GM19463 (cell line): Measurements from ENCODE around the gene GRIK1.

ENCODE experiments used
- ATAC-seq: cut with Tn5 transposase; IDR thresholded peaks from one replicate; pipeline ENCODE4 v1.9.1; 2021; ENCODE audit warnings: mild to moderate bottlenecking, moderate library complexity; ENCODE audit not compliant: unreplicated experiment

Gene GRIK1

DNA sequence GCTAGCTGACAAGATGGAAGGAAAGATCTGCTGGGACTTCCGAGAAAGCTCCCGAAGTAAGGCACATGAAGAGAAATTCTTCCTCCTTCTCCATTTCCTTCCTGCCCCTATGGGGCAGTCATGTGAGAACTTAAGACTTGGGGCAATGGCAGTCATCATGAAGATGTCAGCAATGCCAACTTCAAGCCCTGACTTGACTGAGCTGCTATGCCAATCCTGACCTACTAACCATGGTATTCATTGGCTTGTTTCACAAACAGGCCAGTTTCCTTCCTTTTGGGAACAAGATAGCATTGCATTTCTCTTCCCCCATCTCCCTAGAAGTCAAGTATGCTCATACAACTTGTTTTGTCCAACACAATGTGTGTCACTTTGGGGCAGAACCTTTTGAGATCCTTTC is 25.5 kb downstream of the GRIK1 start:
- no peak for ATAC-seq

DNA sequence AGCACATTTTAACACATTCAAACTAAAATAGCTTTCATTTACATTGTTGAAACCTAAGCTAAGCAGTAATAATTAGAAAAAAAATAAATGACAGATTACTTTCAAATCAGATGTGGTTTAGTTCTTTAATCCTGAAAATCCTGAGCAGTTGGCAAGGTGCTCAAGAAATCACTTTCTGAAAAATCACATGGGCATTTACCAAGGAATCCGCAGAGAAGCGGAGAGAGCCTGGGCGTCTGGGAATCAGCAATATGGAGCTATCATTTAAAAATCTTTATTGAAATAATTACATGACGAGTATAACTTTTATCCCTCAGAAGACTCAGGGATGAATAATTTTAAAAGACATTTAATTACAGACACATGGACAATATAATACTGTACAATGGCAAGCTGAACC is 30.2 kb downstream of the GRIK1 start:
- ATAC-seq = no peak

DNA sequence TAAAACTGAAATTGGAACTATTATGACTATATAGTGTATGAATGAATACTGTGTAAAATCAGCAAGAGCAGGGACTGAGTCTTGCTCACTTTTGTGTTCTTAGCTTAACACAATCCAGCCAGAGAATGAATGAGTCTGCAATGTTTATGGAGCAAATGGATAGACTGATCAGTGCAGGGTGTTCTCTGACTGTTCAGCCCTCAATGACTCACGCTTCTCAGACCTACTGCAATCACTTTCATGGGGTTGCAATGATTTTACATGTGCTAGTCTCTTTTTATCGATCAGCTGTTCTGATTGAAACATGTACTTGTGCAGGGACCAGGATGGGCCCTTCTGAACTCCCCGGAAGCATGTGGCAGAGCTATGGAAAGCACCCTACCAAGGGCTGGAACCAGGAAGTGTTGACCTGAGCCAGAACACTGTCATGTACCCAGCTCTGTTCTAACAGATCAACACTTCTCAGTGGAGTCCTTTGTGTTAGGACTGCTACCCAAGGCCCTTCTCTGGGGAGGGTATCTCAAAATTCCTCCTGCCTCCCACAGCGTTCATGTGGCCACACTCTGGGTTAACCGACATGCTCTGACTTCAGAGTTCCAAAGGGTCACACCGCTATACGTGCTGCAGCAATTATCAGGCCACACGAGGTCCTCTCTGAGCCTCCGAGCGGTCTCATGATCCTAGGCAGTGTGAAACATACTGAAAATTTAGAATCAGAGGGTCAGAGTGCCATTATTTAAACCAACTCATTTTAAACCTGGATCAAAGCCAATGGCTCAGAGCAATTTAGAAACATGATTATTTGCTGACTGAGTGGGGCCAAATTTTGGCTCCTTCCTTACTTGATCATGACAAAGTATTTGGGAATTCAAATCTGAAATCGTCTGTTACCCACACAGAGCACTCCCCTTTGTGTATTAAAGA is 35.2 kb downstream of the GRIK1 start:
- no peak for ATAC-seq

DNA sequence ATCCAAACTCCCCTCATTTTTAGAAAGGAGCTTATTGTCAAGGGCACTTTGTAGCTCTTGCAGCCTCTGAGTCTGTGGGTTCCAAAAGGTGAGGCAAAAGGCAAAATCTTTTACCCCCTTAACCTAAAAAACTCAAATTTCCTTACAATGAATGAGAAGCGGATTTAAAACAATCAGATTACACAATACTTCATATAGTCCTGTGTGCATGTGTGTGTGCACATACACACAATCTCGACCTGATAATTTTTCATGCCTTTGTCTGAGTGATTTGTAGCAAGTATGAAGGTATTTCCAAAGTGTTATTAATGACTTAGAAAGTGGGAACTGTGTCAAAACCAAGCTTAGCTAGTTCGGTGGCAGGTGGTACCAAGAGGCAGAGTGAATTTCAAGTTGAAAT is 42.9 kb downstream of the GRIK1 start:
- ATAC-seq = no peak

DNA sequence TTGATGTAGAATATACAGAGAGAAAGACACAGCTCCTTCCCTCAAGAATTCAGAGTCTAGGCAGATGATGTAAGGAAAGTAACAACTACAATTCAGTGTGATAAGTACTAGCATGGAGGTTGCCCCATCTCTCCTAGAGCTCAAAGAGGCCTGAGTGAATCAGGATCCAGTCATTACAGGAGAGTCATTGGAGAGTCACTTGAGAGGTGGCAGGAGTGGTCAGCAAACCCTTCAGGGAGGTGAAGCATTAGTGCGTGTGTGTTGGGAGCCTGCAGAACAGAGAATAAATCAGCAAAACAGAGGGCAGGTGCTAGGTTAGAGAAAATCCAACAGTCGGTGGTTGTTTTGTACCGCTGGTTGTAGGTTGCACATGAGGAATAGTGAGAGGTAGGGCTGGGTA is 46.1 kb downstream of the GRIK1 start:
- no peak for ATAC-seq

DNA sequence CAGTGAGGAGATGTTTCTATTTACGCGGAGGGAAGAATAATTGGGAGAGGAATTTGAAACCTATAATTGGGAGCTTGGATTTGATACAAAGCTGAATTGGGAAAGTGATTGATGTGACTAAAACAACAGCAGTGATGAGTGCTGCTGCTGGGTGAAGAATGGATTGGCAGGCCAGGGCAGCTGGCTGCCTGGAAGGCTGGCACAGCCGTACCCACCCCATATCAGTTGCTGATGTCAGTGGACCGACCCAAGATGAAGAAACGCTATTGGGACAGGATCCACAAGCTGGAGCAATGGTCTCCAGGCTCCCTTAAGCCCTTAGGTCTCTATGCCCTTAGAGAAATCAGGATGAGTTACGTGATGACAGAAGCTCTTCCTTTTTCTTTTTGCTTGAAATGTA is 47.4 kb downstream of the GRIK1 start:
- ATAC-seq = no peak

DNA sequence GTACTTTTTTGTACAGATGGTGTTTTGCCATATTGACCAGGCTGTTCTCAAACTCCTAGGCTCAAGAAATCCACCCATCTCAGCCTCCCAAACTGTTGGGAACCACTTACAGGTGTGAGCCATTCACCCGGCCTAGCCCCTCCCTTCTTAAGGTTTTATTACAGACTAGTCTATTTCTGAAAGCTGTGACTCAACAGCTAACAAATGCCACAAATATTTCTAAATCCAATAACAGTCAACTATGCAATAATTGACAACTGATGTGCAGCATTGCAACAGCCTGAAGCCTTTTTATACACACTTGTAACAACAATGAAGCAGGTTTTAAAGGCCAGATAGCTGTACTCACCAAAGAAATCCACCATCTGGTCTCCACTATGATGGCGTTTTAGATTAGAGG is 51.4 kb downstream of the GRIK1 start:
- ATAC-seq = no peak

DNA sequence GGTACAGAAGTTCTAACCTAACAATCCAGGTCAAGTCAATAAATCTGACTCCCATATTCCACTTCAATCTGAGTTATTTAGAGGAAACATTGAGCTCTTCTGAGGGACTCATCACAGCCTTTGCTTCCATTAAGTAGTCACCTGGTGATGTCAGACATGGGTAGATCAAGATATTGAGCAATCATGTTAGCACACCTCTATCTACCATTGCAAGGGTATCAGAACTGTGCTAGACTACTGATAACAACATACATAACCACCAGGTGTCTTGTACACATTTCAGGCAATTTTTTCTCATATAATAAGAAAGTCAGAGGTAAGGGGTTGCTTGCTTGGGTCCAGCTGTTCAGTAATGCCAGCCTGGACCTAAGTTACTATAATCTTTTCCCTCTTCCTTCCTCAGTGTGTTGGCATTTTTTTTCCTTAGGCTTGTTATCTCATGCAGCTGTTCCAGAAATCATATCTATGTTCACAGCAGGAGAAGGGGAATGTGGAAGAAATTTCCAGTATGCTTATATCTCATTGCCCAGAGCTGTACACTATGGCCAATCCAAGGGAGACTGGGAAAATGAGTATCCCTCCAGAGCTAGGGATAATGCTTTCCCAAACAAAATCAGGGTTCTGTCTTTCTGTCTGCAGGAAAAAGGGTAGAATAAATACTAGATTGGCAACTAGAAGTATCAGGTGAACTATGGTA is 52.3 kb downstream of the GRIK1 start:
- no peak for ATAC-seq

DNA sequence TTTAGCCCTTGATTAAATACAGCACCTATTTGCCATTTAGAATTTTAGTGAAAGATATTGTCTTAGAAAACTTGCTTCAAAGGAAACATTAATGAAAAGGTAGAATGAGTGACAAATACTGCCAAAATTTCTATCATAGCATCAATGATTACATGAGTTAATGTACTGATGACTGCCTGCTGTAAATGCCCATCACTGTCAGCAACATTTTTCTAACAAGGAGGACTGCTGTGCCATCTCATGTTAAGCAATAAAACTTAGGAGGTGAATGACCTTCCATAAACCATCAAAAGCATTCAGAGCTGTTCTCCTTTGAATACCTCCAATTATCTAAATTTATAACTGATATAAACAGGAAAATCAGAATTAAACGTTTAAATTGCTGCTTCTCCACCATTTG is 54.3 kb downstream of the GRIK1 start:
- no peak for ATAC-seq

DNA sequence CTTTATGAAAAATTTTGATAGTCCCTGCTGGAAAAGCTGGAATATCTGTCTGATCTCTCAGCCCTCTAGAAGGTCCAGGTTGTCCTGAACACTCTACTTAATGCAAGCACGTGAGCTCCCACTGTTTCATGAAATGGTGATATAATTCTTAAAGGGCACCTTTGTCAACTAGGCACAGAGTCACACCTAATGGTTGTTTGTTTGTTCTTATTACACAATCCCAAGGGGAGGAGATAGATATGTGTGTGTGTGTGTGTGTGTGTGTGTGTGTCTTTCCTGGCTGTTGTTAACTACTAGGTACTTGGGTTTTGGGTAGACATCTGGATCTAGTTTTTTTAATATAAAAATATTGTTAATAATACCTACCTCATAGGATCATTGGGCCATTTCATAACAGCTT is 63.9 kb downstream of the GRIK1 start:
- no peak for ATAC-seq

DNA sequence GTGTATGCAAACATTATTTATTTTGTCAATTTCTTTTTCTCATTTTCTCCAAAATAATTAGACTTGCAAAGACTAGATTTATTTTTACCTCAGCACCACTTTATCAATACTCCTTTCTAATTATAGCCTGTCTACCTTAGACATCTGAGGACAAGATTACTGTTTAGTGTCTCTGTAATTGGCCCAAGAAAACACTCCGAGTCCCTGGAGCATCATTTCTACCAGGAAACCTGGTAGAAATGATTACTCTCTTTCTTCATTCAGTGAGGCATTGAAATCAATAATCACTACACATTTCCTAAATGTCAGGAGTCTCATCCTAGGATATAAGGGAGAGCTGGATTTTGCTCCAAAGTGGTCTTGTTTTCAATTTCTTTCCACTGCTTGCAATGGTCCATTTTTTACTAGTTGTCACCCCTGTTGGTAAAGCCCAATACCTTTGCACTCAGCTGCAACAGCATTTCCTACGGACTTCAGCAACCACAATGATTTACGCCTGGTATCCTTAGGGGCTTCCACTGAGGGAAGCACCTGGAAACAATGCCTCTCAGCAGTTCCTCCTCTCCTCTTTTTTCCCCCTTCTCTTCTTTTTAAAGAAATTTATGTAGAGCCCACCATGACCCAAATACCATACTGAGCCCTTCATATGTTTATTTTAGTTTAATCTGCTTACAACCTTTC is 64.6 kb downstream of the GRIK1 start:
- no peak for ATAC-seq

DNA sequence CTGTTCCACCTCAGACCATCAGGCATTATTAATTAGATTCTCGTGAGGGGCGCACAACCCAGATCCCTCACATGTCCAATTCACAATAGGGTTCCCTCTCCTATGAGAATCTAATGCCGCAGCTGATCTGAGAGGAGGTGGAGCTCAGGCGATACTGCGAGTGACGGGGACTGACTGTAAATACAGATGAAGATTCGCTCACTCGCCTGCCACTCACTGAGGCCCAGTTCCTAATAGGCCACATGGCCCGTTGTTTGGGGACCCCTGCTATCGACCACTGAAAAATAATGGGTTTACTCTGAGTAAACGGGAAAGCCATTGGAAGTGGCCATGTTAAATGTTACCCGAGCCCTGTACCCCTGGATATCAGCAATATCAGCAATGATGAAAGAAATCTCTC is 65.9 kb downstream of the GRIK1 start:
- no peak for ATAC-seq

DNA sequence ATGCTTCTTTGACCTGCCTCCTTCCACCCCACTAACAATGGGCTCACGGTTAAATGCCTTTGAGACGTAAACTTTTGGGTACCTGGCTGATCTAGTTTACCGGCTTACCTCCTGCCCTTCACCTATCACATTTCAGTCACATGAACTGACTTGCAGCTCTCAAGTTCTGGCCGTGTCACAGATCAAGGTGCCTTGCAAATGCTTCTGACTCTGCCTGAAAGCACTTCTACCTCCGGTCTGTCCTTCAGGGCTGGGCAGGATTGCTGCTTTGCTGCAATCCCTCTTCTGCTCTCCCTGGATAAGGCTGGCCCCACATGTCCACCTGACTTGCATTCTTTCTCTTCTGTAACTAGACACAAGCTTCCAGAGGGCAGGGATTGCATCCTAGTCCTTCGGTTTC is 69.0 kb downstream of the GRIK1 start:
- no peak for ATAC-seq

DNA sequence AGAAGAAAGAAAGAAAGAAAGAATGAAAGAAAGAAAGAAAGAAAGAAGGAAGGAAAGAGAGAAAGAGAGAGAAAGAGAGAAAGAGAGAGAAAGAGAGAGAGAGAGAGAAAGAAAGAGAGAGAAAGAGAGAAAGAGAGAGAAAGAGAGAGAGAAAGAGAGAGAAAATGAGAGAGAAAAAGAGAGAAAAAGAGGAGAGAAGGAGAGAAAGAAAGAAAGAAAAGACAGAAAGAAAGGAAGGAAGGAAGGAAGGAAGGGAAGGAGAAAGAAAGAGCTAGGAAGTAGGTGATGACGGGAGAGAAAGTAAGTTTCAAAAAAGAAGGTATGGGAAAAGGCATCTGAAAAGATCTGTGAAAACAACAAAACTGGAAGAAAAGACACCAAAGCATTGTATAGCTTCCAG is 72.0 kb downstream of the GRIK1 start:
- ATAC-seq = no peak

DNA sequence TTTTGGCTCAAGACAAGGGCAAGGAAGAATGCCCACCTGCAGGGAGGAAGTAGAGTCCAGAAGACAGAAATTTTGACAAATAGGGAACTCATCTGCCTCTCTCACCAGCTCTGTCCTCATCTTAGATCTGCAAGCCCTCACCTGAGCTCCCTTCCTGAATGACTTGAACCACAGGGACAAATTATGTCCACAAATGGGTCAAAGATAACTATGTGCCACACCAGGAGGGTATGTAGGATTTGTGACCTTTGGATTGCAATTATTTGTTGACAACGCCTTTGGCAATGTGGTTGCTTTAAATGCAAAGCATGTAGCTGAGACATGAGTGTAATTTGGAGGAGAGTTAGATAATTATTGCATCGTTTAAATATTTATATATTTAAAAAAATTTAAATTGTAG is 79.5 kb downstream of the GRIK1 start:
- no peak for ATAC-seq

DNA sequence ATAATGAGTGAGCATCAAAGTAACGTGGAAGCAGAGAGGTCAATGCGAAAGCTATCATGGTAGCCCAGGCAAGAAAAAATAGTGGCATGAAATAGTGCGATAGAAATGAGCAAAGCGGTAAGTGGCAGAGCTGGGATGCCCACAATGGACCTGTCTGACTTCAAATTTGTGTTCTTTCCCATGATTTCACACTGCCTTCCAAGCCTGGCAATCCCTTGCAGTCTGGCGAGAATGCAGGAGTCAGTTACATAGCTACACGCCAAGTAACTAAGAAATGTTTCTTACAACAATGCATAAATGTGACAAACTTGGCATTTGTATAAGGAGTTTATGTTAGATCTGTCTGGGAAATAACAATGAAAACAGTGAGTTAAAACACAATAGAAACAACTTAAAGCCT is 82.6 kb downstream of the GRIK1 start:
- ATAC-seq = no peak

DNA sequence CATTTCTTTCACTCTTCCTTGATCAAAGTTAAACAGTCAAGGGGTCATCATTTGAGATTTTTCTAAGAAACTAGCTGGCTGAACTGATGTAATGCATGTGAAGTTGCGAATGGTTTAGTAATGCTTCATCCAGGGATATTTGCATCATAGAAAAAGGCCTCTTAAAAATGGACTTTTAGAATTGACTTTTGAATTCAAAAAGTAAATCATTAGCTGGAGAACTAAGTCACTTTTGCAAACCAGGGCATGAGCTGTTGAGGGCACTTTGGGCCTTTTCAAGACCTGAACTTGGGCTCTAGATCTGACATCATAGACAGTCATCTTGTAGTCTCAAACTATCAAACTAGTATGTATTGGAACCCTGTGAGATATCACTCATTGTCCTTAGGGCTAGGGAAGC is 85.0 kb downstream of the GRIK1 start:
- ATAC-seq = no peak

DNA sequence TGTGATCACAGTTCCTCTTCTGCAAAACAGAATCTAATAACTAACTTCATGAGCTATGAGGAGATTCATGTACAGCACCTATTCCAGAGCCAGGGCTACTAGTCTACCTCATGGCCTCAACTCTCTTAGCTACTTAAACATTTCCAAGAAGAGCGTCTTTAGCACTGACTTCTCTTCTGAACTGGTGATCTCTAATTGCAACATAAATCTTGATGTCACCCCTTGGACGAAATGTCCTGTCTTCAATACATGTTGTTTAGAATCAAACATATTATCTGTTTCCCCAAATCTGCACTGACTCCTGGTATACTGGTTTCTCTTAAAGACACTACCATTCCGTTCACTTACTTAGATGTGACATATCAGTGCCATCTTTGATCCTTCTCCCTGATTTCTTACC is 88.2 kb downstream of the GRIK1 start:
- no peak for ATAC-seq

DNA sequence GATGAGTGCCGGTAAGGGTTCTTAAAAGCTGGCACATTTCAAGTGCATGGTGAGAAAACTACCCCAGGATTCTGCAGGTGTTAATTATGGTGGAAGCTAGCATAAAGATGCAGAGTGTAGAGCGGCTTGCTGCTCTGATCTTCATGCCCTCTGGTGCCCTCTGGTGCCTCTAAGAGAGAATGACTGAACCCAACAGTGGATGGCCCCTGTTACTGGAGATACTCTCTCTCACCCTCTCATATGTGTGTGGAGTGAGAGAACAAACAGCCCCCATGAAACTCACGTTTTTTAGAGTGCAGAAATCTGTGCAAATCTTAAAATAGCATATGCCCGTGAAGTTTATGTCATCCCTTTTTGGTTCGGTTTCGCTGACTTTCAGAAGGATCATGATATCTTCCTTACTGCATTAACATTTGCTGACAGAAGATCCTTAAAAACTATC is 90.0 kb downstream of the GRIK1 start:
- ATAC-seq = peak; percentile 99

DNA sequence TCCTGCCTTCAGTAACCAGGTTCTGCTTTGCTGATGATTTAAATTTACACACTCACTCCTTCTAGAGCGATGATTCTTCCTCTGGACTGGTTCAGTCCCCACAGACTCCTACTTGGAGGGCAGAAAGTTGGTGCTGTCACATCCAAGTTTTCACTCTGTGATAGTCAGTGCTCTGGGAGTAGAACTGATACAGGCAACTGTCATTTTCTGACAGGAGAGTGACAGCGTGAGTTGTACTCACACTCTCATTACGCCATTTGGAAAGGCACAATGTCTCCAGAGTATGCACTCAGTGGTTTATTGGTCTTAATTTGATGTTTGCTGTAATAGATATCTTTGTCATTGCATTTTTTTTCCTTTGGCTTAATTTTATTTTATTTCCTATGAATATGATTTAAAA is 96.0 kb downstream of the GRIK1 start:
- ATAC-seq = no peak

DNA sequence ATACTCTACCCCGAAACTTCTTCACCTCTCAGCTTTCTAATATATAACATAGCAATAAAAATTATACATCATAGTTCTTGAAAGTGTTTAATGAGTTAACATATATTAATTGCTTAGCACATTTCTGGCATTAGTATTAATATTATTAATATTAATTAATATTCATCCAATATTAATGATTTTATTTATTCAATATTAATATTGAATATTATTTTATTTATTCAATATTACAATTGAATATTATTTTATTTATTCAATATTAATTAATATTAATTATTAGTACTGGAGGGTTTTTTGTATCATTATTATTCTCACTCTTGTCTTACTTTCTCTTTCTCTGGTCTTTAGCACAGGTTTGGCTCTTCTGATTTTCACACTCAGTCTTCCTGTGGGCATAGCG is 105.2 kb downstream of the GRIK1 start:
- no peak for ATAC-seq

DNA sequence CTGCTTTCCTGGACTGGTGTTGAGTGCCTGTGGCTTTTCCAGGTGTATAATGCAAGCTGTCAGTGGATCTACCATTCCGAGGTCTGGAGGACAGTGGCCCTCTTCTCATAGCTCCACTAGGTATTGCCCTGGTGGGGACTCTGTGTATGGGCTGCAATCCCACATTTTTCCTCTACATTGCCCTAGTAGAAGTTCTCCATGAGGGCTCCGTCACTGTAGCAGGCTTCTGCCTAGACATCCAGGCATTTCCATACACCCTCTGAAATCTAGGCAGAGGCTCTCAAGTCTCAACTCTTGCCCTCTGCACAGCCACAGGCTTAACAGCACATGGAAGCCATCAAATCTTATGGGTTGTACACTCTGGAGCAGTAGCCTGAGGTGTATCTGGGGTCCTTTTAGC is 107.6 kb downstream of the GRIK1 start:
- ATAC-seq = no peak
